HG02981 (cell line): ENCODE data around the gene ERGIC1.
A peak's percentile ranks its signal among the peaks of the same experiment; 100 is the strongest.

ENCODE experiments used
- ATAC-seq: cut with Tn5 transposase; IDR thresholded peaks from one replicate; pipeline ENCODE4 v1.9.1; 2021; ENCODE audit warnings: mild to moderate bottlenecking, moderate library complexity; ENCODE audit not compliant: unreplicated experiment

The ERGIC1 gene

DNA sequence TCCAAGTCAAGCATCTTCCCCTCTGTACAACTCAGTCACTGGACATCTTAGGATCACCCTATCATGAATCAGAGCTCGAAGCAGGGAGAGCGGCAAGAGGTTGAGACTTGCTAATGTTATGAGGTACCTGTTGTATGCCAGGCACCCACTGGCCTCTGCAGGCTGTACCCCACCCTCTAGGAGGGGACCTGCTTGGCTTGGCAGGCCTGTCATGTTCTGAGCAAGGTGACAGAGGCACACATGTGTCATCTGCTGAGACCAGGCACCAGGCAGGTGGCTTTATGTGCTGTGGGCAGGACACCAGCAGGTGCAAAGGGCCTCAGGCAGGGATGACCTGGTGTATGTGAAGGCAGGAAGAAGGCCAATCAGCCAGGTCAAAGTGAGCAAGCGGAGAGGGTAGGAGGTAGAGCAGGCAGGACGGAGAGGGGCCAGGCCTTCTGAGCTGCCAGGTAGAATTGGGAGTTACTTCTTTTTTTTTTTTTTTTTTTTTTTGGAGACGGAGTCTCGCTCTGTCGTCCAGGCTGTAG lies 64.9 kb downstream of the ERGIC1 start:
- ATAC-seq = no peak

DNA sequence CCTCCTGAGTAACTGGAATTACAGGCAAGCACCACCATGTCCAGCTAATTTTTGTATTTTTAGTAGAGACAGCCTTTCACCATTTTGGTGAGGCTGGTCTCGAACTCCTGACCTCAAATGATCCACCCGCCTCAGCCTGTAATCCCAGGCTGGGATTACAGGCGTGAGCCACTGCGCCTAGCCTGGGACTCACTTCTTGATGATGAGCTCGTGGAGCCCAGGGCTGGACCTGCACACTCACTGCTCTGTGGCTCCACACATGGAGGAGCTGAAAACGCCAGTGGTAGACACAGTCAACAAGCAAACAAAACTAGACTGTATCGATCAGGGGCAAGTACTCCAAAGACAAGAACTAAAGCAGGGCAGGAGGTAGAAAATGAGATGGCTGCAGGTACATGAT lies 65.4 kb downstream of the ERGIC1 start:
- ATAC-seq = no peak

GRCh38 chr5:172901012-172901780 lies 67.1 kb downstream of the ERGIC1 start:
- no peak for ATAC-seq

DNA sequence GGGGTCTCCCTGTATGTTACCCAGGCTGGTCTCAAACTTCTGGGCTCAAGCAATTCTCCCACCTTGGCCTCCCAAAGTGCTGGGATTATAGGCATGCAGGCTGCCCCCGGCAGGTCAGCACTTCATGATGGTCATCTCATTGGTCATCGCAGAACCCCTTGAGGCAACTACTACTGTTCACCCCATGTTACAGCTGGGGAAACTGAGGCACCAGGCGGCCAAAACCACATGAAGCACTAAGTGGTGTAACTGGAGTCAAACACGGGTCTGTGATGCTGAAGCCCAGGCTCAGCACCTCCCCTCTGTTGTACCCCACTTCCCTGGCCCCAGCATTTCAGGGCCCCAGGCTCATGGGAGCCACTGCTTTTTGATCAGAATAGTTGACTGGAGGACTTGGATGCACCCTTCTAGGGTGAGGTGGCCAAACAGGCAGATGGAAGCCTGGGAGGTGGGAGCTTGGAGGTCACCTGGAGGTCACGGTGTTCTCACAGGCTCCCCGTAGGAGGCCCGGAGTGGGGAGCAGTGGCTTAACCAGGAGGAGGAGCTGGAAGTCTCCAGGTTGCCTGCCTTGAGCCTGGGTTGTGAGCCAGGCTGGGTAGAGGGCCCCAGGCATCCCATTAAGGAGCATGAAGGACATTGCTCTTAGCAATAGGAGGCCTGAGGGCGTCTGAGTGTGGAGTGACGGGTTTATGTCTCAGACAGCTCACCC lies 67.9 kb downstream of the ERGIC1 start:
- no peak for ATAC-seq

GRCh38 chr5:172902497-172903472 lies 68.7 kb downstream of the ERGIC1 start:
- ATAC-seq = no peak

- ATAC-seq = no peak
Observed at GRCh38 chr5:172903790-172904189, 69.7 kb downstream of the ERGIC1 start.

DNA sequence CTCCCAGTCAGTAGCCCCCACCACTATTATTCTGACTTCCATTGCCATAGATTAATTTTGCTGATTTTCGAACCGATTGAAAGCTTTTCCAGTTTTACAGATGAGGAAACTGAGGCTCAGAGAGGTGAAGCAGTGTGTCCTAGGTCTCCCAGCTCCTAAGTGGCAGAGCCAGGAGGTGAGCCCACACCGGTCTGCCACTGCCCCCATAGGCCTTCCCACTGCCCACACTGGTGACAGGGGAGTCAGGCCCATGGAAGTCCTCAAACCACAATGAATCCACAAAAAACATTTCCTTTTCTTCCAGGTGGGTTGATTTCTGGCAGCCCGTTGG lies 70.2 kb downstream of the ERGIC1 start:
- ATAC-seq = no peak

GRCh38 chr5:172904643-172905345 lies 70.7 kb downstream of the ERGIC1 start:
- no peak for ATAC-seq

GRCh38 chr5:172905346-172906140 lies 71.5 kb downstream of the ERGIC1 start:
- no peak for ATAC-seq

GRCh38 chr5:172906436-172906835 lies 72.4 kb downstream of the ERGIC1 start:
- ATAC-seq = peak; percentile 51

DNA sequence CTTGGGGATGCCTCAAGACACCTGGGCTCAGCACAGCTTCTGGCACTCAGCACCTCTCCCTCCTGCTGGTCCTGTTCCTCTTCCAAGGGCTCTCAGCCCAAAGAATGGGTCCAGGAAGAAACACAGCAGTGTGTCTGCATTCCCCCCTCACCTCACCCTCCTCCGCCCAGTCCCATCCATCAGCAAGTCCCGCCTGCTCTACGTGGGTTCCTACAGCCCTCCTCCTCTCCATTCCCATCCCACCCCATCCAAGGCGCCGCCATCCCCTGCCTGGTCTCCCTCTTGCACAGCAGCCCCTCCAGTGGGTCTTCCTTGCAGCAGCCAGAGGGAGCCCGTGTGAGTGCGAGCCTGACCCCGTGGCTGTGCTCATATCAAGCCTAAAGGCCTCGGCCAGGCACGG lies 72.8 kb downstream of the ERGIC1 start:
- ATAC-seq = no peak

- no peak for ATAC-seq
Observed at GRCh38 chr5:172907657-172908056, 73.6 kb downstream of the ERGIC1 start.

GRCh38 chr5:172908662-172909061 lies 74.6 kb downstream of the ERGIC1 start:
- ATAC-seq = no peak

DNA sequence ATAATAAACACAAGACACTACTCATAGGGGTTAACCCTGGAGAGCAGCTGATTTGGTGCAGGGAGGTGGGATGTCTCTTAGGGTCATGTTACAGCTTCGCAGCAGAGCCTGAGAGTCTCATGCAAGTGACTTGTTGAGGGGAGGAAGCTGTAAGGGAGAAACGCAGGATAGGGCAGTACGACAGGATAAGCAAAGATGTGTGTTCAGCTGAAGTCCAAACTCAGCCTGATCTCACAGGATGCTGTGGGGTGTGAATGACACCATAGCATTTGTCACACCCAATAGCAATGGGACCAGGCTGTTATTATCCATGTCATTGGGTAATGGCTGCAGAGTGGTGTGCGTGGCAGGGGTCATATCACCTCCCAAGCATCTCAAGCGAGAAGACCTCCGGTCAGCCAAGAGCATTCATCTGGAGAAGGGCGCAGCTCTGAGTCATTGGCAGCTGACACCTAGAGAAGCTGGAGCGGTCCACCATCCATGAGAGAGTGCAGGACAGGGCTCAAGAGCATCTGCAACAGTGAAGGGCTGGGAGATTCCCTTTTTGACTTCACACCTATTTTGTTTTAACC lies 76.0 kb downstream of the ERGIC1 start:
- no peak for ATAC-seq

DNA sequence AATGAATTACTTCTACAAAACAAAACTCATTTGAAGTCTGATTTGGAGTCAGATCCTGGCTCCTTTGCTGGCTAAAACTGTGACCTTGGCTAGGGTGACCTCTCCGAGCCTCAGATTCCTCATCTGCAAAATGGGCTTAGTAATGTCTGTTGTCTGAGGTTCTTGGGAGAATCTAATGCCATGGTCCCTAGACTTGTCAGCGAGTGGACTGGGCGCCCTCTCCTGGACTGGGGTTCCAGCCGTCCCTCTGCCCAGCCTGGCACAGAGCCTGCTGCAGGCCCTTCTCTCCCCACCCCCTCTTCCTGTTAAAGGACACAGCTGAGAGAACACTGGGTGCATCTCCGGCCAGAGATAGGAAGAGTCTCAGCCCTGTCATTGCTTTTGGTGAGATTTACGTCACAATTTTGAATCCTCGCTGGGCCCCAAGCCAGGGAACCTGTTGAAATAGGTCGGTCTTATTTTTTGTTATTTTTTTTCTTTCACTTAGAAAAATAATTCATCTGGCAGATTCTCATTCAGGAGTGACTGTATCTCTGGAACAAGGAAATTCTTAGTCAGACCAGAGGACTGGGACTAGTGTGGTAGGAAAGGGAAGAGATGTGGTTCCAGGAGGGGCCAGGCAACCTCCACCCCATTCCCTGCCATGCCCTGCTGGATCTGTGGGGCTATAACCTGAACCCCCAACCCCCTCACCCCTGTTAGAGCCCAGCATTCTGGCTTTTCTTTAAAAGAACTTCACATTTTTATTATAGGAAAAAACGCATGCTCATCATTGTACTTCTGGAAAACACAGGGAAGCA lies 77.0 kb downstream of the ERGIC1 start:
- ATAC-seq = no peak

DNA sequence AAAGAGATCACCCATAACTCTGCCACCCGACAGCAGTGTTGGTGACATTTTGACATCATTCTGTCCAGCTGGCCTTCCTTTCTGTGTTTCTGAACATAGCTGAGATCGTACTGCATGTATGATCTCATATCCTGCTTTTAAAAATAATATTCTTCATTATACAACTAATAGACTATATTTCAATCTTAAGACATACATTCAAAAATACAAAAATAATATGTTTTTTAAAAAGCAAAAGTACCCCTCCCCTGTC lies 77.5 kb downstream of the ERGIC1 start:
- ATAC-seq = no peak

GRCh38 chr5:172911976-172912375 lies 77.9 kb downstream of the ERGIC1 start:
- no peak for ATAC-seq

GRCh38 chr5:172913117-172913850 lies 79.2 kb downstream of the ERGIC1 start:
- ATAC-seq = no peak
